Mesenchymal stem cell (in vitro differentiated cells and primary cell): ENCODE data around the gene CMPK1.

Experiments
- DNase-seq: peaks from one replicate; pipeline ENCODE4 v3.0.0-alpha.2; 2013
- H2AFZ ChIP-seq: one replicate; pipeline ENCODE4 v1.6.1; 2013; ENCODE audit warnings: low read depth, mild to moderate bottlenecking, control low read depth, inconsistent platforms, low read length, moderate library complexity
- H2AK5ac ChIP-seq: 2 replicates; pipeline ENCODE4 v1.6.1; 2013; ENCODE audit warnings: low read length, moderate library complexity, mild to moderate bottlenecking, inconsistent platforms; ENCODE audit not compliant: severe bottlenecking
- H2BK120ac ChIP-seq: one replicate; pipeline ENCODE4 v1.6.1; 2013; ENCODE audit warnings: low read depth, mild to moderate bottlenecking, inconsistent platforms, low read length, moderate library complexity
- H2BK12ac ChIP-seq, 2 experiments: one replicate each; pipeline ENCODE4 v1.6.1; 2013; ENCODE audit warnings: inconsistent platforms in 2 of 2, low read length in 2 of 2, mild to moderate bottlenecking in 2 of 2, moderate library complexity in 2 of 2, control low read depth in 1 of 2
- H2BK15ac ChIP-seq: one replicate; pipeline ENCODE4 v1.6.1; 2013; ENCODE audit warnings: mild to moderate bottlenecking, low read depth, inconsistent platforms; ENCODE audit not compliant: poor library complexity, severe bottlenecking
- H2BK5ac ChIP-seq: 2 replicates; pipeline ENCODE4 v1.6.1; 2013; ENCODE audit warnings: low read depth, mild to moderate bottlenecking, low read length, control low read depth, inconsistent platforms; ENCODE audit not compliant: poor library complexity, severe bottlenecking
- H3K14ac ChIP-seq, 2 experiments: one replicate each; pipeline ENCODE4 v1.6.1; 2013; ENCODE audit warnings: inconsistent platforms in 2 of 2, low read length in 2 of 2, control low read depth in 1 of 2, mild to moderate bottlenecking in 1 of 2, moderate library complexity in 1 of 2
- H3K18ac ChIP-seq, 2 experiments: one replicate each; pipeline ENCODE4 v1.6.1; 2013; ENCODE audit warnings: inconsistent platforms in 2 of 2, low read length in 2 of 2, control low read depth in 1 of 2, low read depth in 1 of 2, mild to moderate bottlenecking in 1 of 2
- H3K23ac ChIP-seq, 2 experiments: one replicate each; pipeline ENCODE4 v1.6.1; 2013; ENCODE audit warnings: inconsistent platforms in 2 of 2, low read length in 2 of 2, mild to moderate bottlenecking in 2 of 2, moderate library complexity in 2 of 2, control low read depth in 1 of 2
- H3K27ac ChIP-seq: 2 replicates; pipeline ENCODE4 v1.5.1; 2013; ENCODE audit warnings: mild to moderate bottlenecking, moderate library complexity, low read length, control low read depth, inconsistent platforms; ENCODE audit not compliant: poor library complexity, severe bottlenecking
- H3K27me3 ChIP-seq, 2 experiments: 2 replicates each; pipeline versions ENCODE4 v1.6.1 to v1.7.0; 2013; ENCODE audit warnings: low read length in 2 of 2, mild to moderate bottlenecking in 2 of 2, moderate library complexity in 2 of 2, control low read depth in 1 of 2, inconsistent platforms in 1 of 2; ENCODE audit not compliant: control insufficient read depth in 1 of 2, insufficient read depth in 1 of 2
- H3K36me3 ChIP-seq, 2 experiments: 2 replicates each; pipeline versions ENCODE4 v1.6.1 to v1.7.0; 2013; ENCODE audit warnings: low read length in 2 of 2, control low read depth in 1 of 2, inconsistent platforms in 1 of 2, low read depth in 1 of 2, mild to moderate bottlenecking in 1 of 2; ENCODE audit not compliant: insufficient read depth in 2 of 2, control insufficient read depth in 1 of 2
- H3K4ac ChIP-seq, 2 experiments: one replicate each; pipeline ENCODE4 v1.6.1; 2013; ENCODE audit warnings: inconsistent platforms in 2 of 2, low read length in 2 of 2, mild to moderate bottlenecking in 2 of 2, moderate library complexity in 2 of 2, control low read depth in 1 of 2, low read depth in 1 of 2
- H3K4me1 ChIP-seq: 2 replicates; pipeline ENCODE4 v1.6.1; 2013; ENCODE audit warnings: low read depth, low read length, control low read depth; ENCODE audit not compliant: control insufficient read depth, insufficient read depth
- H3K4me2 ChIP-seq: 2 replicates; pipeline ENCODE4 v1.6.1; 2013; ENCODE audit warnings: low read length, mild to moderate bottlenecking, inconsistent platforms; ENCODE audit not compliant: poor library complexity, severe bottlenecking
- H3K4me3 ChIP-seq, 2 experiments: 2 replicates each; pipeline versions ENCODE4 v1.5.1 to v1.7.0; 2013; ENCODE audit warnings: low read length in 2 of 2, mild to moderate bottlenecking in 2 of 2, control low read depth in 1 of 2, low read depth in 1 of 2; ENCODE audit not compliant: insufficient read depth in 1 of 2
- H3K79me1 ChIP-seq: replicated peaks from 2 replicates; pipeline ENCODE4 v1.6.1; 2013; ENCODE audit warnings: mild to moderate bottlenecking, control low read depth, low read length, inconsistent platforms; ENCODE audit not compliant: poor library complexity, severe bottlenecking
- H3K9ac ChIP-seq: 2 replicates; pipeline ENCODE4 v1.7.0; 2013; ENCODE audit warnings: mild to moderate bottlenecking, low read length, moderate library complexity
- H3K9me3 ChIP-seq: 2 replicates; pipeline ENCODE4 v1.7.0; 2013; ENCODE audit warnings: mild to moderate bottlenecking, low read length; ENCODE audit not compliant: control insufficient read depth
- H4K8ac ChIP-seq: one replicate; pipeline ENCODE4 v1.6.1; 2013; ENCODE audit warnings: inconsistent platforms, mild to moderate bottlenecking, low read length, moderate library complexity
- H4K91ac ChIP-seq: one replicate; pipeline ENCODE4 v1.6.1; 2013; ENCODE audit warnings: mild to moderate bottlenecking, low read length, inconsistent platforms
- WGBS: methylation state at CpG from one replicate; pipeline ENCODE4 v1.1.7; 2013; ENCODE audit warnings: mixed read lengths; 5-methylcytosine and 5-hydroxymethylcytosine counted together

The CMPK1 gene

GRCh38 chr1:47411436-47411835 is 77.8 kb downstream of the CMPK1 start:
- H3K4me1 ChIP-seq = peaks cover 13% of the 10 kb centered on the region
- no peak overlapping the region for H2BK120ac ChIP-seq
- peaks cover 23 to 37% of the 10 kb centered on the region in 2 experiments for H3K27me3 ChIP-seq
- no peaks in the 10 kb centered on the region for H3K79me1 ChIP-seq
- H3K4me3 ChIP-seq = no peak overlapping the region
- H4K8ac ChIP-seq = no peak overlapping the region
- H3K27ac ChIP-seq = no peak overlapping the region
- WGBS = 37% methylated on average over 2 of the region's 2 CpGs
- no peaks in the 10 kb centered on the region for H3K9me3 ChIP-seq
- H2AK5ac ChIP-seq = no peak overlapping the region
- H3K36me3 ChIP-seq = no peaks in the 10 kb centered on the region
- H2BK12ac ChIP-seq = no peak overlapping the region
- H3K23ac ChIP-seq = no peak overlapping the region
- no peak overlapping the region for H2BK5ac ChIP-seq
- no peak overlapping the region for H4K91ac ChIP-seq
- H2BK15ac ChIP-seq = no peak overlapping the region
- no peak overlapping the region for H3K4me2 ChIP-seq
- no peak overlapping the region for H2AFZ ChIP-seq
- no peak overlapping the region for H3K9ac ChIP-seq
- no peak overlapping the region for H3K18ac ChIP-seq
- H3K14ac ChIP-seq = no peak overlapping the region
- no peak for DNase-seq
- H3K4ac ChIP-seq = no peak overlapping the region

- peaks cover 20% of the 10 kb centered on the region for H3K4me1 ChIP-seq
- H2BK12ac ChIP-seq = no peak overlapping the region
- H3K14ac ChIP-seq = no peak overlapping the region
- no peak overlapping the region for H3K27ac ChIP-seq
- H4K91ac ChIP-seq = no peak overlapping the region
- no peak overlapping the region for H4K8ac ChIP-seq
- no peak overlapping the region for H3K18ac ChIP-seq
- H3K4ac ChIP-seq = no peak overlapping the region
- H3K9me3 ChIP-seq = no peaks in the 10 kb centered on the region
- no peak overlapping the region for H3K23ac ChIP-seq
- H2BK15ac ChIP-seq = no peak overlapping the region
- H2BK5ac ChIP-seq = no peak overlapping the region
- no peak overlapping the region for H3K4me2 ChIP-seq
- H3K79me1 ChIP-seq = no peaks in the 10 kb centered on the region
- H2BK120ac ChIP-seq = no peak overlapping the region
- no peaks in the 10 kb centered on the region for H3K36me3 ChIP-seq
- no peak overlapping the region for H3K9ac ChIP-seq
- DNase-seq = no peak
- no peak overlapping the region for H3K4me3 ChIP-seq
- H3K27me3 ChIP-seq = peaks cover 27 to 44% of the 10 kb centered on the region in 2 experiments
- no peak overlapping the region for H2AK5ac ChIP-seq
- no peak overlapping the region for H2AFZ ChIP-seq
- WGBS = 75% methylated on average over 14 of the region's 14 CpGs
Measured at GRCh38 chr1:47412437-47412836, 78.8 kb downstream of the CMPK1 start.

GRCh38 chr1:47415728-47416318 is 82.2 kb downstream of the CMPK1 start, which contains the start of gene FOXE3:
Gene FOXE3, plus strand, starts transcription at chr1:47416285. Its CDS starts 31 bp downstream, at chr1:47416316.
- Histone ChIP-seq H2BK120ac (no peak within 1 kb of the TSS), H4K91ac (no peak within 1 kb of the TSS), H3K4ac (no peak within 1 kb of the TSS), H2AK5ac (no peak within 1 kb of the TSS), H2BK12ac (no peak within 1 kb of the TSS), H3K4me1 (peaks cover 12% of the 10 kb centered on the region), H3K14ac (no peak within 1 kb of the TSS), H4K8ac (no peak within 1 kb of the TSS), H3K18ac (no peak within 1 kb of the TSS), H3K23ac (no peak within 1 kb of the TSS), H3K4me2 (peak within 1 kb of the TSS; percentile 26), H3K9ac (no peak within 1 kb of the TSS), H3K4me3 (peak within 1 kb of the TSS; percentile 8 to 51), H3K9me3 (no peaks in the 10 kb centered on the region), H2AFZ (no peak within 1 kb of the TSS), H2BK5ac (no peak within 1 kb of the TSS), H3K27ac (no peak within 1 kb of the TSS), H3K36me3 (no peaks in the 10 kb centered on the region), H3K27me3 (peaks cover 57 to 61% of the 10 kb centered on the region in 2 experiments), H3K79me1 (no peaks in the 10 kb centered on the region), H2BK15ac (no peak within 1 kb of the TSS)
- DNase-seq = no peak
- 25% methylated on average over 9 of the region's 21 CpGs for WGBS

- H3K79me1 ChIP-seq = no peaks in the 10 kb centered on the region
- no peaks in the 10 kb centered on the region for H3K36me3 ChIP-seq
- H4K8ac ChIP-seq = no peak overlapping the region
- H4K91ac ChIP-seq = no peak overlapping the region
- no peak overlapping the region for H3K9ac ChIP-seq
- no peaks in the 10 kb centered on the region for H3K9me3 ChIP-seq
- no peak overlapping the region for H3K27ac ChIP-seq
- no peak overlapping the region for H3K18ac ChIP-seq
- no peak overlapping the region for H2BK120ac ChIP-seq
- WGBS = under 1% methylated on average over 93 of the region's 134 CpGs
- no peak overlapping the region for H2AFZ ChIP-seq
- H3K4me2 ChIP-seq = peak overlapping the region; percentile 26
- H3K4me3 ChIP-seq = peak overlapping the region; percentile 8 to 51
- H3K4me1 ChIP-seq = peaks cover 11% of the 10 kb centered on the region
- H3K14ac ChIP-seq = no peak overlapping the region
- H2BK12ac ChIP-seq = no peak overlapping the region
- H3K27me3 ChIP-seq = peaks cover 60 to 65% of the 10 kb centered on the region in 2 experiments
- no peak for DNase-seq
- no peak overlapping the region for H2BK15ac ChIP-seq
- no peak overlapping the region for H3K4ac ChIP-seq
- H2BK5ac ChIP-seq = no peak overlapping the region
- no peak overlapping the region for H2AK5ac ChIP-seq
- no peak overlapping the region for H3K23ac ChIP-seq
Measured at GRCh38 chr1:47416319-47417169, 83.0 kb downstream of the CMPK1 start.
